H1 (cell line): ENCODE results near the gene TCEA2. TPM values are rescaled to one million over a fixed set of nuclear protein-coding genes. Genes with fewer than 3 reads are reported as not detected.

ENCODE experiments used
- CTCF ChIA-PET: fragments of 300-600 bp; sonication (Branson Sonifier 250); formaldehyde crosslinking; loops from one replicate; lab custom pipeline; 2021; ENCODE audit not compliant: partially characterized antibody; lab: Charles Lee
- POLR2A ChIA-PET: fragments of 300-600 bp; sonication (Branson Sonifier 250); formaldehyde crosslinking; loops from one replicate; lab custom pipeline; 2021; ENCODE audit warnings: inconsistent platforms; ENCODE audit not compliant: partially characterized antibody; lab: Charles Lee
- DNase-seq, 2 experiments: peaks; one replicate each; pipeline versions ENCODE4 v3.0.0 to v3.0.0-alpha.2; 2010 to 2022; ENCODE audit warnings: low spot score in 2 of 2, low read depth in 1 of 2, mixed read lengths in 1 of 2
- FAIRE-seq: peaks from 2 replicates; lab custom pipeline; 2011; peaks lifted over from hg19 to GRCh38; lab: Jason Lieb, UNC
- H2AFZ ChIP-seq: 2 replicates; pipeline ENCODE4 v1.8.1; 2012; ENCODE audit warnings: low read length, inconsistent platforms
- H2AK5ac ChIP-seq: 2 replicates; pipeline ENCODE4 v1.6.1; 2013; ENCODE audit warnings: low read depth, low read length
- H2BK120ac ChIP-seq: replicated peaks from 2 replicates; pipeline ENCODE3; 2013; ENCODE audit warnings: low read depth, low read length, inconsistent platforms
- H2BK12ac ChIP-seq: 2 replicates; pipeline ENCODE4 v1.6.1; 2013; ENCODE audit warnings: low read depth, low read length
- H2BK15ac ChIP-seq: 2 replicates; pipeline ENCODE4 v1.6.1; 2013; ENCODE audit warnings: low read length
- H2BK20ac ChIP-seq: 2 replicates; pipeline ENCODE4 v1.6.1; 2013; ENCODE audit warnings: low read length
- H2BK5ac ChIP-seq: 2 replicates; pipeline ENCODE4 v1.6.1; 2013; ENCODE audit warnings: low read depth, low read length
- H3K14ac ChIP-seq: 2 replicates; pipeline ENCODE4 v1.6.1; 2013; ENCODE audit warnings: inconsistent platforms; ENCODE audit not compliant: insufficient read length
- H3K18ac ChIP-seq: 2 replicates; pipeline ENCODE4 v1.6.1; 2013; ENCODE audit warnings: low read length; ENCODE audit errors: extremely low read depth
- H3K23ac ChIP-seq: 2 replicates; pipeline ENCODE4 v1.6.1; 2013; ENCODE audit warnings: inconsistent platforms; ENCODE audit not compliant: insufficient read length
- H3K23me2 ChIP-seq: 2 replicates; pipeline ENCODE4 v1.6.1; 2013; ENCODE audit warnings: low read depth, low read length
- H3K27ac ChIP-seq: 2 replicates; pipeline ENCODE4 v1.6.1; 2011; ENCODE audit warnings: low read depth, low read length, inconsistent platforms
- H3K27me3 ChIP-seq, 4 experiments: replicated peaks in 1 of 4; 1 replicate in 1 of 4; 2 replicates in 3 of 4; pipeline versions ENCODE4 v1.6.1 to v1.8.1; 2011 to 2013; ENCODE audit warnings: low read length in 3 of 4, mild to moderate bottlenecking in 3 of 4, inconsistent platforms in 2 of 4, mixed read lengths in 2 of 4, moderate library complexity in 1 of 4; ENCODE audit not compliant: control insufficient read depth in 3 of 4, insufficient read depth in 3 of 4; ENCODE audit errors: extremely low read depth in 1 of 4
- H3K36me3 ChIP-seq, 4 experiments: 2 replicates each; pipeline versions ENCODE4 v1.6.1 to v1.8.1; 2011 to 2013; ENCODE audit warnings: mild to moderate bottlenecking in 4 of 4, low read length in 3 of 4, moderate library complexity in 2 of 4, control low read depth in 1 of 4, inconsistent platforms in 1 of 4; ENCODE audit not compliant: insufficient read depth in 4 of 4, control insufficient read depth in 2 of 4
- H3K4ac ChIP-seq: replicated peaks from 2 replicates; pipeline ENCODE3; 2013; ENCODE audit warnings: low read length, low read depth, mixed read lengths, inconsistent platforms; ENCODE audit not compliant: insufficient read length
- H3K4me1 ChIP-seq, 4 experiments: replicated peaks in 1 of 4; 1 replicate in 1 of 4; 2 replicates in 3 of 4; pipeline versions ENCODE4 v1.6.1 to v1.8.1; 2011 to 2013; ENCODE audit warnings: low read length in 3 of 4, inconsistent platforms in 2 of 4, mixed read lengths in 1 of 4; ENCODE audit not compliant: insufficient read depth in 4 of 4, control insufficient read depth in 3 of 4
- H3K4me2 ChIP-seq, 2 experiments: 2 replicates each; pipeline versions ENCODE4 v1.6.1 to v1.8.1; 2011 to 2013; ENCODE audit warnings: low read depth in 2 of 2, low read length in 2 of 2, control low read depth in 1 of 2, inconsistent platforms in 1 of 2, mild to moderate bottlenecking in 1 of 2; ENCODE audit not compliant: insufficient read depth in 1 of 2
- H3K4me3 ChIP-seq, 4 experiments: fragments of 200-600, 300-600 bp in 1 of 4; sonication (generic), shearing (Covaris generic), sonication (Bioruptor Twin) in 1 of 4; 2 replicates each; pipeline versions ENCODE4 v1.5.1 to v1.8.1; 2011 to 2016; ENCODE audit warnings: low read length in 4 of 4, low read depth in 3 of 4, control low read depth in 2 of 4, inconsistent platforms in 2 of 4, mild to moderate bottlenecking in 2 of 4, mixed read lengths in 1 of 4, moderate library complexity in 1 of 4; ENCODE audit not compliant: insufficient read depth in 2 of 4; ENCODE audit errors: extremely low read depth in 1 of 4
- H3K56ac ChIP-seq: replicated peaks from 2 replicates; pipeline ENCODE3; 2013; ENCODE audit warnings: low read depth, mild to moderate bottlenecking, mixed read lengths, low read length, inconsistent platforms; ENCODE audit not compliant: insufficient read length
- H3K79me1 ChIP-seq: 2 replicates; pipeline ENCODE4 v1.6.1; 2013; ENCODE audit warnings: low read depth, low read length, control low read depth
- H3K79me2 ChIP-seq, 2 experiments: 2 replicates each; pipeline versions ENCODE4 v1.6.1 to v1.8.1; 2012 to 2013; ENCODE audit warnings: low read length in 2 of 2, mild to moderate bottlenecking in 2 of 2, inconsistent platforms in 1 of 2; ENCODE audit not compliant: insufficient read depth in 2 of 2, control insufficient read depth in 1 of 2
- H3K9ac ChIP-seq, 4 experiments: replicated peaks in 1 of 4; 1 replicate in 1 of 4; 2 replicates in 3 of 4; pipeline versions ENCODE4 v1.6.1 to v1.8.1; 2011 to 2013; ENCODE audit warnings: low read depth in 3 of 4, low read length in 3 of 4, control low read depth in 2 of 4, mild to moderate bottlenecking in 2 of 4, moderate library complexity in 2 of 4, inconsistent platforms in 1 of 4; ENCODE audit errors: extremely low read depth in 1 of 4
- H3K9me3 ChIP-seq, 2 experiments: 2 replicates each; pipeline versions ENCODE4 v1.6.1 to v1.8.1; 2012 to 2013; ENCODE audit warnings: mild to moderate bottlenecking in 2 of 2, moderate library complexity in 2 of 2, control low read depth in 1 of 2, inconsistent platforms in 1 of 2, low read depth in 1 of 2, low read length in 1 of 2, mixed read lengths in 1 of 2; ENCODE audit not compliant: insufficient read depth in 2 of 2
- H4K20me1 ChIP-seq, 2 experiments: replicated peaks in 1 of 2; 2 replicates each; pipeline versions ENCODE3 to v1.8.1; 2011 to 2013; ENCODE audit warnings: inconsistent platforms in 2 of 2, low read length in 2 of 2, mild to moderate bottlenecking in 1 of 2; ENCODE audit not compliant: insufficient read depth in 2 of 2, control insufficient read depth in 1 of 2
- H4K5ac ChIP-seq: 2 replicates; pipeline ENCODE4 v1.6.1; 2013; ENCODE audit warnings: low read length, low read depth, mixed read lengths, inconsistent platforms; ENCODE audit not compliant: insufficient read length
- H4K8ac ChIP-seq: 2 replicates; pipeline ENCODE4 v1.8.0; 2013; ENCODE audit warnings: mild to moderate bottlenecking, moderate library complexity, low read length, inconsistent platforms; ENCODE audit not compliant: insufficient read depth; ENCODE audit errors: extremely low read depth
- H4K91ac ChIP-seq: replicated peaks from 2 replicates; pipeline ENCODE3; 2013; ENCODE audit warnings: low read length, mixed read lengths, inconsistent platforms; ENCODE audit not compliant: insufficient read length
- CEBPB ChIP-seq: IDR thresholded peaks from 2 replicates; pipeline ENCODE4 v1.6.1; 2012; ENCODE audit warnings: low read depth, low read length
- CHD1 ChIP-seq: IDR thresholded peaks from 2 replicates; pipeline ENCODE4 v1.6.1; 2012; ENCODE audit warnings: low read depth, low read length, improper control_type of control experiment
- MAFK ChIP-seq: IDR thresholded peaks from 2 replicates; pipeline ENCODE4 v1.6.1; 2012; ENCODE audit warnings: low read depth, mild to moderate bottlenecking, improper control_type of control experiment, low read length
- NRF1 ChIP-seq: IDR thresholded peaks from 2 replicates; pipeline ENCODE4 v1.6.1; 2011; ENCODE audit warnings: mild to moderate bottlenecking, low read depth, low read length, improper control_type of control experiment
- SIN3A ChIP-seq, 2 experiments: IDR thresholded peaks in 1 of 2; conservative IDR thresholded peaks in 1 of 2; 2 replicates each; pipeline ENCODE4 v1.6.1; 2011 to 2012; ENCODE audit warnings: low read length in 2 of 2, improper control_type of control experiment in 1 of 2, low read depth in 1 of 2, mild to moderate bottlenecking in 1 of 2
- SP2 ChIP-seq: IDR thresholded peaks from 2 replicates; pipeline ENCODE4 v1.6.1; 2012; ENCODE audit warnings: mild to moderate bottlenecking, low read length, inconsistent platforms
- SRF ChIP-seq: IDR thresholded peaks from 2 replicates; pipeline ENCODE4 v1.6.1; 2011; ENCODE audit warnings: mild to moderate bottlenecking, low read depth, low read length, moderate library complexity
- SUZ12 ChIP-seq: fragments of 200-600 bp; sonication (generic); IDR thresholded peaks from 2 replicates; pipeline ENCODE4 v1.6.1; 2012; ENCODE audit warnings: mild to moderate bottlenecking, inconsistent platforms, low read length, moderate library complexity, mixed read lengths
- WGBS, 2 experiments: shearing (Covaris generic) in 1 of 2; methylation state at CpG; one replicate each; pipeline versions ENCODE4 v1.1.6 to v1.1.7; 2013 to 2015; ENCODE audit warnings: low lambda C conversion rate in 2 of 2, mixed read lengths in 2 of 2, inconsistent platforms in 1 of 2, low coverage in 1 of 2, missing lambda C conversion rate in 1 of 2; ENCODE audit not compliant: insufficient replicate concordance in 2 of 2, insufficient coverage in 1 of 2, insufficient read length in 1 of 2; ENCODE audit errors: extremely low coverage in 1 of 2, missing lambda C conversion rate in 1 of 2; 5-methylcytosine and 5-hydroxymethylcytosine counted together
- polyA plus RNA-seq, 7 experiments: library from polyadenylated mRNA; depleted of rRNA in 3 of 7; stranded (reverse) in 5 of 7; unstranded in 2 of 7; fragments of >200 nt in 5 of 7; fragments of 200-250 nt in 2 of 7; gene quantifications; 1 replicate in 5 of 7; 2 replicates in 1 of 7; 4 replicates in 1 of 7; pipeline versions ENCODE4 v1.2.1 to v1.2.3, GENCODE V29; 2011 to 2013; ENCODE audit warnings: missing spikeins in 2 of 7, mixed read lengths in 2 of 7
- total RNA-seq: library from RNA; stranded (reverse); fragmentation: NEBNext Ultra II Directional; extraction: Animal tissue kit (Norgen Biotek cat#: 25700); gene quantifications from 2 replicates; pipeline ENCODE4 v1.2.1, GENCODE V29; 2021
- TF ChIP-seq, protein P1 (sequence below): IDR thresholded peaks from 2 replicates; pipeline ENCODE4 v1.6.1; 2012; ENCODE audit warnings: inconsistent platforms
- TF ChIP-seq, protein P2 (sequence below), 3 experiments: IDR thresholded peaks; 1 replicate in 2 of 3; 2 replicates in 1 of 3; pipeline versions ENCODE4 v1.5.1 to v1.6.1; 2011; ENCODE audit warnings: low read length in 3 of 3, mild to moderate bottlenecking in 3 of 3, inconsistent platforms in 2 of 3, low read depth in 1 of 3, moderate library complexity in 1 of 3; ENCODE audit not compliant: insufficient read depth in 1 of 3; ENCODE audit errors: control extremely low read depth in 1 of 3

Gene TCEA2
- total and polyA plus RNA-seq, 2 of the 8 experiments (the other 6 are each of a cell fraction or from before 2014, with no cell fraction given), result 41.4 to 42.3 TPM

DNA sequence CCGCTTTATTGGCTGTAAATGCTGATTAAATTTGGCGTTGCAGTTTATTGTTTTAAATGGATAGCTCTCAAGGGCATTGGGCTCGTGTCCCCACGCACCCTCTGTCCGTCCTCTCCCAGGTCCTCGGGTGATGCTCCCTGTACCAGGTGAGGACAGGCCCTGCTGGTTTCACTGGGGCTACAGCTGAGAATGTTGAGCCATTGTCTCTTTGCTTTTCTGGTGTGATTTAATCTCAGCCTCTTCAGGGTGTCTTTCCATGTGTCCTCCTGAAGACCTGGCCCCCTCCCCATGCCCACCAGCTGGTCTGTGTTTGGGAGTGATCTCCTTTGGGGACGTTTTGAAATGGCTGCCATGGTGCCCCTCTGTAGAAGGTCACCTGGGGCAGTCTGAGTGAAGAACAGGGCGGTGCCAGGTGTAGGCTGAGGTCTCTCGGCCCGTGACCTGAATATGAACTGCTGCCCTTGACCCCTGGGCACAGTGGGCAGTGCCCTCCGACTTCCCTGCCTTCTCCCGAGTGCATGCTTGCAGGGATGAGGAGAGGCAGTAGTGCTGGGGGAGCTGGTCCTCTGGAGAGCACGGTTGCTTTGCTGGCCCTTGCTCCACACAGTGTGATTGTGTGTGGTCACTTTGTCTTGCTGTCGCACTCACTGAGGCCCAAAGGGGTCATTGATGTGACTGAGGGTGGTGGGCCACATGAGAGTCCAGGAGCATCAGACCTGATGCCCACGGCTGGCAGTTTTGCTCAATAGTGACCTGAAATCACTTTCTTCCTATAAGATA is 39.4 kb upstream of the TCEA2 start:
- WGBS, 2 experiments, result 92% methylated on average over 15 of the region's 15 CpGs; no CpG with 5 or more reads in 1 of the 2 experiments
- no peak overlapping the region for H3K23ac ChIP-seq
- H3K27ac ChIP-seq, result no peak overlapping the region
- H4K91ac ChIP-seq, result no peak overlapping the region
- H2AK5ac ChIP-seq, result no peak overlapping the region
- H2BK12ac ChIP-seq, result no peak overlapping the region
- H3K9ac ChIP-seq, result no peak overlapping the region
- no peak overlapping the region for H2BK5ac ChIP-seq
- FAIRE-seq, result no peak
- H3K56ac ChIP-seq, result no peak overlapping the region
- no peaks in the 10 kb centered on the region for H3K9me3 ChIP-seq
- H2AFZ ChIP-seq, result no peak overlapping the region
- H3K18ac ChIP-seq, result no peak overlapping the region
- H3K4ac ChIP-seq, result no peak overlapping the region
- H3K4me3 ChIP-seq, result no peak overlapping the region
- peaks cover 10% of the 10 kb centered on the region for H3K79me1 ChIP-seq
- no peak overlapping the region for H4K5ac ChIP-seq
- no peaks in the 10 kb centered on the region for H3K4me1 ChIP-seq
- H2BK120ac ChIP-seq, result no peak overlapping the region
- no peak overlapping the region for H3K4me2 ChIP-seq
- no peak overlapping the region for H2BK20ac ChIP-seq
- no peaks in the 10 kb centered on the region for H3K79me2 ChIP-seq
- H3K36me3 ChIP-seq, result peaks cover 22 to 47% (median 45%) of the 10 kb centered on the region in 4 experiments
- POLR2A ChIA-PET, result interaction anchor here (1.5 kb wide), 1 partner anchor 10 kb away, joined by 5 read pairs; no protein-coding TSS in a partner anchor
- no peak overlapping the region for H2BK15ac ChIP-seq
- peaks cover 3 to 21% of the 10 kb centered on the region in 2 experiments for H4K20me1 ChIP-seq
- no peak overlapping the region; the same call in 1 of the 2 replicates for H4K8ac ChIP-seq
- H3K14ac ChIP-seq, result no peak overlapping the region
- no peak for TF ChIP-seq MAFK
- no peak for TF ChIP-seq SRF
- TF ChIP-seq, protein P1, sequence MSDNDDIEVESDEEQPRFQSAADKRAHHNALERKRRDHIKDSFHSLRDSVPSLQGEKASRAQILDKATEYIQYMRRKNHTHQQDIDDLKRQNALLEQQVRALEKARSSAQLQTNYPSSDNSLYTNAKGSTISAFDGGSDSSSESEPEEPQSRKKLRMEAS, result no peak
- TF ChIP-seq NRF1, result no peak
- TF ChIP-seq SIN3A (conservative IDR thresholded peaks at IDR 0.05 in 1 of 2, IDR thresholded peaks at IDR 0.05 in 1 of 2; ENCODE audit: low read depth in 1 of 2, low read length in 2 of 2), result no peak
- TF ChIP-seq SUZ12, result no peak
- no peak for TF ChIP-seq CHD1
- no peak for TF ChIP-seq SP2
- no peak for TF ChIP-seq CEBPB
- TF ChIP-seq, protein P2, sequence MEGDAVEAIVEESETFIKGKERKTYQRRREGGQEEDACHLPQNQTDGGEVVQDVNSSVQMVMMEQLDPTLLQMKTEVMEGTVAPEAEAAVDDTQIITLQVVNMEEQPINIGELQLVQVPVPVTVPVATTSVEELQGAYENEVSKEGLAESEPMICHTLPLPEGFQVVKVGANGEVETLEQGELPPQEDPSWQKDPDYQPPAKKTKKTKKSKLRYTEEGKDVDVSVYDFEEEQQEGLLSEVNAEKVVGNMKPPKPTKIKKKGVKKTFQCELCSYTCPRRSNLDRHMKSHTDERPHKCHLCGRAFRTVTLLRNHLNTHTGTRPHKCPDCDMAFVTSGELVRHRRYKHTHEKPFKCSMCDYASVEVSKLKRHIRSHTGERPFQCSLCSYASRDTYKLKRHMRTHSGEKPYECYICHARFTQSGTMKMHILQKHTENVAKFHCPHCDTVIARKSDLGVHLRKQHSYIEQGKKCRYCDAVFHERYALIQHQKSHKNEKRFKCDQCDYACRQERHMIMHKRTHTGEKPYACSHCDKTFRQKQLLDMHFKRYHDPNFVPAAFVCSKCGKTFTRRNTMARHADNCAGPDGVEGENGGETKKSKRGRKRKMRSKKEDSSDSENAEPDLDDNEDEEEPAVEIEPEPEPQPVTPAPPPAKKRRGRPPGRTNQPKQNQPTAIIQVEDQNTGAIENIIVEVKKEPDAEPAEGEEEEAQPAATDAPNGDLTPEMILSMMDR (IDR thresholded peaks at IDR 0.05; ENCODE audit: control extremely low read depth in 1 of 3, insufficient read depth in 1 of 3, low read depth in 1 of 3, low read length in 3 of 3), result no peak
- H3K27me3 ChIP-seq, result no peaks in the 10 kb centered on the region
- DNase-seq, result no peak
- 0 out of 2 replicates have a peak, but pooled peaks cover 4% of the 10 kb centered on the region for H3K23me2 ChIP-seq
- CTCF ChIA-PET, result interaction anchor here (0.6 to 0.7 kb wide), 2 partner anchors 15 to 20 kb away, joined by 3 to 5 read pairs; no protein-coding TSS in a partner anchor
